PFSK-1 (cell line): ENCODE results near the gene SAPCD1.

ENCODE experiments used
- SIN3A ChIP-seq: IDR thresholded peaks from 2 replicates; pipeline ENCODE4 v1.6.1; 2012; ENCODE audit warnings: mild to moderate bottlenecking, low read length, moderate library complexity, borderline replicate concordance; ENCODE audit not compliant: insufficient read depth
- TAF1 ChIP-seq: IDR thresholded peaks from 2 replicates; pipeline ENCODE4 v1.6.1; 2012; ENCODE audit warnings: low read length, control low read depth, borderline replicate concordance; ENCODE audit not compliant: insufficient read depth

DNA sequence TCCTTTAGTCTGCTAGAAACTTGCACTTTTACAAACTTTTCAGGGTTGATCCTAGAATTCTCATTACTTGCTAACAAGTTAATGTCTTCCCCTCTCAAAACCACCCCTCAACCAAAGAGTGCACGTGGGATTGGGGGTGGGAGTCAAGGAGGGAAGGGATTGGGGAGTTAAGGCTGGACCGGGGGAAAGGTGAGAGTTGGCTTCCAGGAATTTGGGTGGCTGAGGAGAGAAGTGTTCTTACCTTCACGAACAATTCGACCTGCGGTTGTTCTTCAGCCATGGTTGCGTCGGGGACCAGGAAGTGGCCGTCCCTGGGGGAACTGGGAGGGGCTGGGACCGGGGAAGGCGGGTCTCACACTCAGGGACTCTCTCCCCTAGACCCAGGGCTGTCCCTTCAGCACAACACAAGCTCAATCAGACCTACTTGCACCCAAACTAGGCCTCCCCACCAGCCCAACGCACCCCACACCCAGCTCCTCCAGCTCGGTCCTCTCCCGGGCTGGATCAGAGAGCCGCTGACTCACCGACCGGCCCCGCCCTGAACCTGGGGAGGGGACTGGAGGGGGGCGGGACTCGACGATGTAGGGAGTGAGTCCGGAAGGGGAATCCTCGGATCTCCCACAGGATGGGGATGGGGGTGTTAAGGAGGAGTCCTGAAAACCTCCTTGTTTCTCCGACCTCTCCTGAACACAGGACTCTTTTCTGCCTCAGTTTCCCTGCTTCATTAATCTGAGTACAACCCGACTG, 26.3 kb upstream of the SAPCD1 start, which contains the start of gene CLIC1:
- TF ChIP-seq SIN3A (0 out of 2 replicates have a peak, but pooled peaks have one; percentile 2), TAF1 (peak; percentile 76; the same call in 1 of the 2 replicates)
